22Rv1 (cell line): ENCODE data around the gene TMEM247.

Experiments
- ZFX ChIP-seq: fragments of 450-650 bp; IDR thresholded peaks from 2 replicates; pipeline ENCODE4 v1.6.1; 2017; ENCODE audit warnings: antibody characterized with exemption, borderline replicate concordance
- TF ChIP-seq, protein P1 (sequence below): fragments of 450-650 bp; IDR thresholded peaks from 2 replicates; pipeline ENCODE4 v1.5.1; 2017; ENCODE audit warnings: mild to moderate bottlenecking

GRCh38 chr2:46469116-46469515 lies 10.2 kb upstream of the TMEM247 start:
- TF ChIP-seq, protein P1, sequence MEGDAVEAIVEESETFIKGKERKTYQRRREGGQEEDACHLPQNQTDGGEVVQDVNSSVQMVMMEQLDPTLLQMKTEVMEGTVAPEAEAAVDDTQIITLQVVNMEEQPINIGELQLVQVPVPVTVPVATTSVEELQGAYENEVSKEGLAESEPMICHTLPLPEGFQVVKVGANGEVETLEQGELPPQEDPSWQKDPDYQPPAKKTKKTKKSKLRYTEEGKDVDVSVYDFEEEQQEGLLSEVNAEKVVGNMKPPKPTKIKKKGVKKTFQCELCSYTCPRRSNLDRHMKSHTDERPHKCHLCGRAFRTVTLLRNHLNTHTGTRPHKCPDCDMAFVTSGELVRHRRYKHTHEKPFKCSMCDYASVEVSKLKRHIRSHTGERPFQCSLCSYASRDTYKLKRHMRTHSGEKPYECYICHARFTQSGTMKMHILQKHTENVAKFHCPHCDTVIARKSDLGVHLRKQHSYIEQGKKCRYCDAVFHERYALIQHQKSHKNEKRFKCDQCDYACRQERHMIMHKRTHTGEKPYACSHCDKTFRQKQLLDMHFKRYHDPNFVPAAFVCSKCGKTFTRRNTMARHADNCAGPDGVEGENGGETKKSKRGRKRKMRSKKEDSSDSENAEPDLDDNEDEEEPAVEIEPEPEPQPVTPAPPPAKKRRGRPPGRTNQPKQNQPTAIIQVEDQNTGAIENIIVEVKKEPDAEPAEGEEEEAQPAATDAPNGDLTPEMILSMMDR: no peak
- TF ChIP-seq ZFX: no peak
